Stimulated activated CD4-positive, alpha-beta T cell treated with anti-CD3 and anti-CD28 coated beads, Interleukin-2, amount 100 ng/mL, for 24 hours (primary cell): ENCODE measurements around the gene SLC17A1.

ENCODE experiments used
- DNase-seq, 2 donors: peaks; one replicate each; pipeline ENCODE4 v3.0.0-alpha.2; 2020

SLC17A1 gene, protein sequence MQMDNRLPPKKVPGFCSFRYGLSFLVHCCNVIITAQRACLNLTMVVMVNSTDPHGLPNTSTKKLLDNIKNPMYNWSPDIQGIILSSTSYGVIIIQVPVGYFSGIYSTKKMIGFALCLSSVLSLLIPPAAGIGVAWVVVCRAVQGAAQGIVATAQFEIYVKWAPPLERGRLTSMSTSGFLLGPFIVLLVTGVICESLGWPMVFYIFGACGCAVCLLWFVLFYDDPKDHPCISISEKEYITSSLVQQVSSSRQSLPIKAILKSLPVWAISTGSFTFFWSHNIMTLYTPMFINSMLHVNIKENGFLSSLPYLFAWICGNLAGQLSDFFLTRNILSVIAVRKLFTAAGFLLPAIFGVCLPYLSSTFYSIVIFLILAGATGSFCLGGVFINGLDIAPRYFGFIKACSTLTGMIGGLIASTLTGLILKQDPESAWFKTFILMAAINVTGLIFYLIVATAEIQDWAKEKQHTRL

DNA sequence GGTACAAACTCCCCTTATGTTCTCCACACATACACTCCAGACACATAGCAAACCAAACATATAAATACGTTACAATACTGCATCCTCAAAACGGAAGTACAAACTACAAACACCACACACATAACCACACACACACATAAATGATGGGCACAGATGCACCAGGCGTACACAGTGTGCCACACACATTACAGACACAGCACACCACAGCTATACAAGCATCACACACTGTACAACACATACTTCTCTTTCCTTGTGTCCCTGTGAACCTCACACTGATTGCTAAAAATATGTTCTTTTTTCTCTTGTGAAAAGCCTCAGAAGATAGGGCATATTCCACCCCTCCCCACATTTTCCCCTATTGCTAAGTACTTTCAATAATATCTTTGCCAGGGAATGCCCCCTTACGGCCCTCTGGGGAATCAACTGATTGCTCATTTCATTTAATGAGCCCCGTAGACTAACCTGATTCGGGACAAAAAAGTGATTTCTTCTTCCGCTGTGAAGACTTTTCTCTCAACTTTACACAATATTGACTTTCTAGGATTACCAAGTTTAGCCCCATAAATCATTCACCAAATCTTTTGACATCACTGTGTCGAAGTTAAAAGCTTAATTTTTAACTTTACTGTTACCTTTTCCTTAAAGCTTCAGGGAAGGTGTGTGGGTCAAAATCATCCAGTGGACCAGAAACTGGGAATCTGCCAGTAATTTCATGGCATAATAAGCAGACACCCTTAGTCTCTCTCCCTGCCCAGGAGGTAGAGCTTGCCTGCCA is at the start of gene SLC17A1:
SLC17A1 (minus strand) TSS at position 521 of the 775 bp plus-strand sequence. CDS start 1,495 bp downstream, outside the sequence.
- no peak for DNase-seq

DNA sequence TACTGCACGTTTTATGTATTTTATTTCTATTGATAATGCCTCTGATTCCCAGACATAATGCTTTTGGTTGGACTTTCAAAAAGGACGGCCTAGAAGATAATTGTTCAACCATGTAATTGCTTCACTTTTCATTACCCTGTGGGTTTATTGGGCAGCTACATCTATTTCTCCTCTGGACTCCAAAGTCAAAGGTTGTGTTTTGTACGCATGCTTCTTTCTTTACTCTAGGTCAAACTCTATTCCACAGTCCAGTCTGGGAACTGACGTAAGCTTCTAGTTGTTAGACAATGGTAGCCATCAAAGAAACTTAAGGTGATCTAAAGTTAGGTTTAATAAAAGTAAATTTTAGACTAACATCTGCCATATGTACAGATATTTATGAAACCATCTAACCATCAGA is 48.7 kb upstream of the SLC17A1 start:
- no peak for DNase-seq

DNA sequence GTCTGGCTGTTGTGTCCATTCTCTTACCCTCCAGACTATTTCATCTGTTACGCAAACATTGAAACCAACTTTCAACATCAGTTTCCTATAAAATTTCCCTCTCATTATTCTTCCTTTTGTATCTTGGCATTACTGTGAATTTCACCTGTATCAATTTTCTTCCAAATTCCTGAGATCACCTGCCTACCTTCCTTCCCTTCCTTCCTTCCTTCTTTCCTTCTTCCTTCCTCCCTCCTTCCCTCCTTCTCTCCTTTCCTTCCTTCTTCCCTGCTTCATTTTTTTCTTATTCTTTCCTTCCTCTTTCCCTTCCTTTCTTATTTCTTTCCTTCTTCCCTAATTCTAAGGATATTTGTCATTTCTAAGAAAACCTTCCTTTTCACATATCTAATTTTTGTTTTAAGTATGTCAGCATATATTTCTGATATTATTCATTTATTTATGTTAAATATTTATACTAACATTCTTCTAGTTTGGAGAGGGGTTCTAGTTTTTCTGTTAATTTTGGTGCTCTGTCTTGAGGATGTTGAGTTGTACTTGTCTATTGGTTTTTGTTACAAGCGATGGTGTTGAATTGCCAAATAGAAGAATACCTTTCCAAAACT is 47.0 kb upstream of the SLC17A1 start:
- no peak for DNase-seq

DNA sequence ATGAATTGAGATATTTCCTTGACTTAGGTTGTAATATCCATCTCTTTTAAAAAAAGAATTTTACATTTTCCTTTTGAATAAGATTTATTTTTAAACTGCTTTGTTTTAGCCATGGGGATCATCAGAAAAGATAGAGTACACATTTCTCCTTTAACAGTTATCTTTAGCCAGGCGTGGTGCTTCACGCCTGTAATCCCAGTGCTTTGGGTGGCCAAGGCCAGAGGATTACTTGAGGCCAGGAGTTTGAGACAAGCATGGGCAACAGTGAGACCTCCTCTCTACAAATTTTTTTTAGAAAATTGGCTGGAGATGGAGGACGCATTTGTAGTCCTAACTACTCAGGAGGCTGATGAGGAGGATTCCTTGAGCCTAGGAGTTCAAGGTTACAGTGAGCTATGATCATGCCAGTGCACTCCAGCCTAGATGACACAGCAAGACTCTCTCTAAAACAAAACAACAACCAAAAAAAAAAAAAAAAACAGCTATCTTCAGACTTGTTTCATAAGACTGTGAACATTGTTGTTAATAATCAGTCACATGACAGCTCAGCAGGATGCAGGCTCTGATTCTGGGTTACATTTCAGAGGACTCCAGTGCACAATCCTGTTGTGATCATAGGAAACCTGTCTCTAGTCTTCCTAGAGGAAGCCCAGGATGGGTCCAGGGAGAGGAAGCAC is 44.2 kb upstream of the SLC17A1 start:
- no peak for DNase-seq

DNA sequence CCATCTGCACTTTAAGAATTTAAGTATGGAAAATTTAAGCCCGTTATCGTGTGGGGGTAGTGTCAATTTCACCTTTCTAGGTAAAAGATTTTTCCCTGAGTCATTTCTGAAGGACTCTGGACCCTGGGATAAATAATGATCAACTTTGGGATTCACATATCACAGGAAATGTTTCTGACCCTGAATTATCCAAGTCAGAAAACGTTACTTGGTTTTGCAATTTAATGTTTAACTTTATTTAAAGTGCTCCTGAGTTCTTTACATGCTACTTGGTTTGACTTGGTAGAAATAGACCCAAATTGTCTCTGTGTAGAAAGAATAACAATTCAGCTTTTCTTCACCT is 43.7 kb upstream of the SLC17A1 start:
- DNase-seq = no peak

DNA sequence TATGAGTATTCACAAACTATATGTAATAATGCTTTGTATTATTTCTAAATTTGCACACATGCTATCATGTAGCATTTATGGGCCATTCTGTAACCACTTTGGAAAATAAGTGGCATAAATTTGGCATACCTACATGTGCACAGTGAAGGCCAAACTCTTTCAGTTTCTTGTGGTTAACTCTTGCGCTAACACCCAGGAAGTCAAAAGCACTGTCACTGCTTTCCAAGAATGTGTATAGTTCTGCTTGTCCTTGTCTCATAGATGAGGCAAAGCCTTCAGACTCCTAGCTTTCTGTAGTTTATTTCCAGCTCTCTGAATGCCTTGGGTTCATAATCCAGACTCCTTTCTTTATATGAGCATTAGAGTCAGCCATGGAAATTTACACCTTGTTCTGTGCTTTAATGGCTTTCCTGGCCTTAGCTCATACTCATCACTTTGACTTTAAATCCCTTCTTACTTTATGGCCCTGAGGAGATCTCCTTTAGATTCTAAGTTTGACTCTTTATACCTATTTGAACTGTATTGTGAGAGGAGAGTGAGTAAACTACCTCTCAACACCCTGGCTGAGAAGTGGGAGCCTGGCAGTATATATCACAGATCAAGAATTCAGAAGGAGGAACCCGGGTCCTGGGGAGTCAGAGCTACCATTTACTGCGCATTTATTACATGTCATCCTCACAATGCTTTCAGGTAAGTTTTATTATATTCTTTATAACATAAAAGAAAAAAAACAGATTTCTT is 43.1 kb upstream of the SLC17A1 start:
- no peak for DNase-seq

DNA sequence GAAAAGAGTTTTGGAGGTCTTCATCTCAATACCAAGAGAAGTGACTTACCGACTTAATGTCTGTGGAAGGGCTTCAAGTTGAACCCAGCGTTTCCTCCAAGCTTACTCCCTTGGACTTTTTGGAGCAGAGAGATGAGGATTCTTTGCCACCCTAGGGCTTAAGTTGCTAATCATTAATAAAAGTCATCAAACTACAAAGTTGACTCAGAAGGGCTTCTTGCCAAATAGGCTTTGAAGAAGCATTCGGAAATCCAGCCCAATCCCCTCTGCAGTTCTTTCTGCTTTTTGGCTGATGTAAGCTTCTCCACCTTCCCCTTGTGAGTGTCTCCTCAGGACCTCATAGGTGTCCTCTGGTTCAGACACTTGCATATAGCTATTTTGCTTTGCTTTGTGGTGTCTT is 42.3 kb upstream of the SLC17A1 start, which contains the start of gene SLC17A3:
SLC17A3 (minus strand) TSS at position 126 of the 400 bp plus-strand sequence. CDS start 5,856 bp downstream, outside the sequence.
- no peak for DNase-seq

DNA sequence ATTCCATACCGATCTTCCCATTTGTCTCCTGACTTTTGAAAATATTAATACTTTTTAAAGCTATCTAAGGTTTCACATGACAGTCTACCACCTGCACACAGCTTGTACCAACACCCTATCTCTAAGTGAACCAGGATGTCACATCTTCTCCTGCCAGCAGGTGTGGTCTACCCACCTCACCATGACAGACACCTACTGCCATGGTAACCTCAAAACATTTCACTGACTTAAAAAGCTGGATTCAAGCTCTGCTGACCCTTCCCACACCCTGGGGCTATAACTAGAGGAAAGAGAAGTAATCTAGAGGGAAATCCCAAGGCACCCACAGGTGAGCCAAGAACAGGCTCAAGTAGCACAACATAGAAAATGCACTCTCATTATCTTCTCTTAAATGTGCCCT is 41.0 kb upstream of the SLC17A1 start:
- DNase-seq = no peak

DNA sequence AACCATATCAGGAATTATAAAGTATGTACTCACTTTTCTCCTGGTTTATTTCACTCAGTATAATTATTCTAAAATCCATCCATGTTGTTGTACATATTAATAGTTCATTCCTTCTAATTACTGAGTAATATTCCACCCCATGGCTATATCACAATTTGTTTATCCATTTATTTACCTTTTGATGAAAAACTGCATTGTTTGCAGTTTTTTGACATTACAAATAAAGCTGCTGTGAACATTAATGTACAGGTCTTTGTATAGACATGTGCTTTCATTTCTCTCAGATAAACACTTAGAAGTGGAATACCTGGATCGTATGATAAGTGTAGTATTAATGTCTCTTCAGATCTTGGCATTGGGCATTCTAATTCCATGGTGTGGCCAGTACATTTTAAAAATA is 38.0 kb upstream of the SLC17A1 start:
- no peak for DNase-seq

DNA sequence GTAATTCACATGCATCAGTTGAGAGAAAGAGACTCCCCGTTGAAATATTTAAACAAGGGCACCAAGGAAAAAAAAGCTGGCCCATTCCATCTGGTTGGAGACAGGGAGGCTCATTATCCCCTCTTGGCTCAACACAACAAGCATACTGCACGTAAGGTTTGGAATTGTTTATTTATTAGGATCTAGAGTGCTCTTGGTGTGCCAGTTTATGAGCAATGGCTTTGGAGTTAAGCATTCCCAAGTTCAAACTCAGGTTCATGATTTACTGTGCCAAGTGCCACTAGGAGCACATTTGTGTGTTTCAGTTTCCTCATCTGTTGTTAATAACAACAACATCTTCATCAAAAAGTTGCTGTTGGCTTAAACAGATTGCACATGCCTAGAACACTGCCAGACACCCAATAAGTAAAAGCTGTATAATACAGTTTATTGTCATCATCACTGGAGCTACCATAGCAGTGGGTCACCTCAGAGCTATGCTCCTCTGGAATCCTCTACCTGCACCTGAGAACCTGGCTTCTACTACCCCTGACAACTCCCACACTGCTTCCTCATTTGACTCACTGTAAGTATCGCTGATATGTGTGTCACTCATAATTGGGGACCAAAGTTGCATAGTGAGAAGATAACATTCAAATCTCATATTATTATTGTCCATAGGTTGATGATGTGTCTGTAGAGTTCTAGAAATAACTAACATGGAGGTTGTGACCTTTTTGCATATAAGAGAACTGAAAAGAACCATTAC is 36.8 kb upstream of the SLC17A1 start:
- no peak for DNase-seq

DNA sequence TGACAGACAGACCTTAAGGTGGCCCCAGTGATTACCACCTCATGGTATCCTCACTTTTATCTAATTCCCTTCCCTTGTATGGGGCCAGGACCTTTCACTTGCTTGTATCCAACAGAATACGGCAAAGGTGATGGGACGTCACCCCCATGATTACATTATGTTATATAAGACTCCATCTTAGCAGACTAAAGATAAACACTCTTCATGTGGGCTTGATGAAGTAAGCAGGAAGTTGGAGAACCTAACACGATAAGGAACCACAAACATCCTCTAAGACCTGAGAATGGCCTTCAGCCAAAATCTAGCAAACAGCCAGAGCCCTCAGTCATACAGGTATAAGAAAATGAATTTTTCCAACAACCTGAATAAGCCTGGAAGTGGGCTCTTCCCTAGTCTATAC is 34.2 kb upstream of the SLC17A1 start:
- no peak for DNase-seq

DNA sequence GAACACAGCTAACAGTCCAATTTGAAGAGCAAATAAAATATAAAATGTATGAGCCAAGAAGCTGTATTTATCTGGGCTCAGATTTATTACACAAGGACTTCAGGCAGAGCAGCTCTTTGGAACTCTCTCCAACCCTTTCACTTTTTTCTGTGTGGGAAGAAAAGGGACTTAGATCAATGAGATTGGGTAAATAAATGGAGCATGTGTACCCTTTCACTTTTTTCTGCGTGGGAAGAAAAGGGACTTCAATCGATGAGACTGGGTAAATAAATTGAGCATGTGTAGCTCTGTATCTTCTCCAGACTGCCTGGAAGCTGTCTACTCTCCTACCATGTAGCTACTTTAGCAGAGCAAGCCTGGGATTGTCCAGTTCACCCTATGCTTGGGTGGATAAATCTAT is 31.5 kb upstream of the SLC17A1 start:
- DNase-seq = no peak

DNA sequence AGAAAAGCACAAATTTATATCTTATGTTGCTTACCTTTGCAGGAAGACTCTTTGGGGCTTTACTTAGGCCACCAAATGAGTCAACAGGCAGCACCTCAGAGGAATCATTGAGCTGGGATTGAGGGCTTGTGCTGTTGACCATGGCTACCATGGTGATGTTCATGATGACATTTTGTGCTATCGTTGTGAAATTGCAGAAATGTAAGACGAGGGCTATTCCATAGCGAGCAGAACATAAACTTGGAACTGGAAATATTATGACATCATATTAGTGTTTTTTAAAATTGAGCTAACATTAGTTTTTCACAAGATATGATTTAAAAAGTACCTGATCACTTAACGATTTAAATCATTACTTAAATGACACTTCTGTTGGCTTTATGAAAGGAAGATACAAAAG is 30.3 kb upstream of the SLC17A1 start:
- no peak for DNase-seq

DNA sequence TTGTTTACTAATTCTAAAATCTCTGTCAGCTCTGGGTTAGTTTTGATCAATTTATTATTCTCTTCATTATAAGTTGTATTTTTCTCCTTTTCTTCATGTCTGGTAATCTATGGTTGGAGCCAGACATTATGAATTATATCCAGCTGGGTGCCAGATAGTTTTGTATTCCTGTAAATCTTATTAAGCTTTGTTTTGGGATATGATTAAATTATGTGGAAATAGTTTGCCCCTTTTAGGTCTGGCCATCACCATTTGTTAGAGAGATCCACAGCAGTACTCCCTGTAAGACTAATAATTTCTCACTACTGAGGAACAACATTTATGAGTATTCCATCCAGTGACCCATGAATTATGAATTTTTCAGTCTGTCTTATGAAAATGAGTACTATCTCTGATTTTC is 20.9 kb upstream of the SLC17A1 start:
- DNase-seq = no peak

DNA sequence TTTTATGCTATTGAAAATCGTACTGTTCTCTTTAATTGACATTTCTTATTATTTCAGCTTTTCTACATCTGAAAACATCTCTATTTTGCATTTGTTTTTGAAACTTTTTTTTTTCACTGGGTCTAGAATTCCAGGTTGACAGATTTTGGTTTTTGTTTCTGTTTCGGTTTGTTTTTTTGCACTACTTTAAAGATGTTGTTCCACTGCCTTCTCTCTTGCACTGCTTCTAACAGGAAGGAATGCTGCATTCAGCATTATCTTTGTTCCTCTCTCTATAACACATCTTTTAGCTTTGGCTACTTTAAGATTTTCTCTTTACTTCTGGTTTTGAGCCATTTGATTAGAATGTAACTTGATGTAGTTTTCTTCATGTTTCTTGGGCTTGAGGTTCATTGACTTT is 20.1 kb upstream of the SLC17A1 start:
- DNase-seq = no peak

DNA sequence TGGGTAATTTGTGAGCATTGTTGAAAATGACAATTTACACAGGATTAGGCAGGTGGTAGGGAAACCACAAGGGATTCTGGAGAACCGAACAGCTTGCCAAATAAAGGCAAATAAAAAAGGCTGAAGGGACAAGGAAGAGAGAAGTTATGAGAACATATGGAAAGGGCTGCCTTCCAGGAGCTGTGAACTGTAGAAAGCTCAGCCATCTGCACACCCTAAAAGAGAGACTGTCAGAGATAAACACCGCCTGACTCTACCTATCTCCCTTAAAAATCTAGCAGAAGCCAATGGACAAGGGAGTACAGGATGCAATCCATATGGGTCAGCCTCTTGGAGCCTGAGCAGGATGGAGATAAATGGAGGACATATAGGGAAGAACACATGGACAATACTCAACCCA is 12.7 kb upstream of the SLC17A1 start:
- no peak for DNase-seq

DNA sequence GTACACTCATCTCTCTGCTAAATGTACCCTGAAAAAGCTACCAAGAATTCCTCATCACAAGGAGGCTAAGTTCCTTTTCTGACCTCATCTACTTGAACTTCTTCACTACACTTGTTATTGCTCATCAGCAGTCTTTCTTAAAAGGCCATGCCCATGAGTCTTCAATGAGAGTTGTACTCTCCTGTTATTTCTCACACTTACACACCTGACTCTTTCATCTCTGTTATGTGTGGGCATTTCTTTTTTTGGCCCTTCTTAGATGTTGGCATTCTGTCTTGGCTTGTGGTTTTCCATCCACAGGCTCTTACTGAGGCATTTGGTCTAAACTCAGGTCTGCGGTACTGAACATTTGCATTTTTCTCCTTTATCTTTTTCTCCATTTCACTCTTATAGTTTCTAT is 10.7 kb upstream of the SLC17A1 start:
- no peak for DNase-seq

DNA sequence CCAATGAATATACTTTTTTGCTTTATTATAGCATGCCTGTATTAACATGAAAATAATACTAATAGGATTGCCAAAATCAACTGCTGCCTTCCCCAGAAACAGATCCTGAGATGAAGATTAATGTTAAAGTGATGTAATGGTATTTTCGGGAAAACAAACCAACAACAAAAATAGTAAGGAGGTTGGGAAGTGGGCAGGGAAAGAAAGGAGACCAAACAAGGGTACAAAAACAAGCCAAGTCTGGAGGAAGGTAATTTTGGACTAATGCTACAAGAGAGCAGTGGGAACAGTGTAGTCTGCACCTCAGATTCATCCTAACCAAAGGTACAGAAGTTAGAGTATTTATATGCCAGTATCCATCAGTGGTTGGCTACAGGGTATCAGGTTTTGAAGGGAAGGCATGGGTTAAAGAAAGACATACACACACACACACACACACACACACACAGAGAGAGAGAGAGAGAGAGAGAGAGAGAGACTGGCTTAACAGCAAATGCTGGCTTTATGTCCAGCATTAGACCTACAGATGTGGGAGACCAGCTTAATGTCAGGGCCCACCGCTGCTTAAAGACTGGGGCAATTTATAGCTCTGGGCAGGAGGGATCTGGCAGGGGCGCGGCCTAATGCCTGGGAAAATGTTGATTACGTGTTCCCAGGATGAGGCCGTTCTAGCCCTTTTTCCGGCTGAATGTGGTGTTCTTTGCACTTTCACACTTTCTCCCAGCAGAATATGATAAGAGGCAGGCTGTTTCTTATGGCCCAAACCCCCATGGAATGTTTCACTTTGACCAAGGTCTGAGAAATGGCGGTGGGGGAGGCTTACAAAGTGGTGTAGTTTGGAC is 3.8 kb upstream of the SLC17A1 start:
- no peak for DNase-seq

DNA sequence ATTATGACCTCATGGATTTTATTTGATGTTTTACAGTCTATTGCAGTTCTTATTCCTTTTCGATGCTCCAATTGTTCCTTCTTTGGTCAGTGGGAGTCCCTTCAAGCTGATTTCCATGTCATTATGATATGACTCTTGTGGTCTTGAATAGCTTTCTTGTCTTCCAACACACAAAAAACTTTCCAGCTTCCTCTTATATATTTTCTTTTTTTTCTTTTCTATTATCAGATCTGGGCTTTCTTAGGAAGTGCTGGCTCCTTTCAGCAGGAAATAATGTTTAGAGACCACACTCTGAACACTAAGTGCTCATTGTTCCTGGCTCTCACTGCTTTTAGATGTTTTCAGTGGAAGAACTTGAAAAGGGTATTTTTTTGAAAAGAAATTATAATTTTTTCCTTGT is 3.1 kb upstream of the SLC17A1 start:
- no peak for DNase-seq

DNA sequence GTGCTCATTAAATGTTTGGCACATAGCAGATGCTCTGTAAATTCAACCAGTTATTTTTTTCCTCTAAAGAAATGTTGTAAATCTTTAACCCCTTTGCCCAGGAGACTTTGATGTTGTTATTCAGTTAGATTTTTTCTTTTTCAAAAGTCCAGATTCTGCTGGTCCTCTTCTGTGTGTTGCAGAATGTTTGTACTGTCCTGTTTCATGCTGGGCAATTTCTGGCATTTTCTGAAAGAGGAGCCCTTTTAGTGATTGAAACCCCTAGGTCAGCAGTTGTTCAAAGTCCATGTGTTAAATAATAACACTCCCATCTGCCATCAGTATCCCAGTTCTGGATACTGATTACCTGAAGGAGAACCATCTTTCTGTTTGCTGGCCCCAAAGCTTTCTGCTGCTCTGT is 1.3 kb upstream of the SLC17A1 start:
- no peak for DNase-seq

DNA sequence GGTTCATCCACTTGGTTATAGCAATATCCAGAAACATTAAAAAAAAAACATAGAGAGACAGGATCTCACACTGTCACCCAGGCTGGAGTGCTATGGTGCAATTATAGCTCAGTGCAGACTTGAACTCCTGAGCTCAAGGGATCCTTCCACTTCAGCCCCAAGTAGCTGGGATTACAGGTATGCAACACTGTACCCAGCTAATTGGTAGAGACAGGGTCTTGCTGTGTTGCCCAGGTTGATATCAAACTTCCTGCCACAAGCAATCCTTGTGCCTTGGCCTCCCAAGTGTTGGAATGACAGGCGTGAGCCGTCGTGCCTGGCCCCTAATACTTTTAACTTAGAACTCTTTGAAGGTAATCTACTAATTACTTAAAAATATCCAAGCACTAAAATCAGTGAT is 818 bp upstream of the SLC17A1 start:
- no peak for DNase-seq
